PFSK-1 (cell line): ENCODE results near the gene TNFSF15.

Experiments
- POLR2AphosphoS5 ChIP-seq: IDR thresholded peaks from 2 replicates; pipeline ENCODE4 v1.6.1; 2012; ENCODE audit warnings: low read depth, mild to moderate bottlenecking, control low read depth, low read length, moderate library complexity
- TAF1 ChIP-seq: IDR thresholded peaks from 2 replicates; pipeline ENCODE4 v1.6.1; 2012; ENCODE audit warnings: low read length, control low read depth, borderline replicate concordance; ENCODE audit not compliant: insufficient read depth
- TF ChIP-seq, protein P1 (sequence below), 2 experiments: IDR thresholded peaks; 2 replicates each; pipeline versions ENCODE4 v1.6.1 to v1.8.0; 2011 to 2012; ENCODE audit warnings: low read depth in 2 of 2, low read length in 2 of 2, control low read depth in 1 of 2, inconsistent platforms in 1 of 2, mild to moderate bottlenecking in 1 of 2, moderate library complexity in 1 of 2; ENCODE audit not compliant: insufficient read depth in 1 of 2

DNA sequence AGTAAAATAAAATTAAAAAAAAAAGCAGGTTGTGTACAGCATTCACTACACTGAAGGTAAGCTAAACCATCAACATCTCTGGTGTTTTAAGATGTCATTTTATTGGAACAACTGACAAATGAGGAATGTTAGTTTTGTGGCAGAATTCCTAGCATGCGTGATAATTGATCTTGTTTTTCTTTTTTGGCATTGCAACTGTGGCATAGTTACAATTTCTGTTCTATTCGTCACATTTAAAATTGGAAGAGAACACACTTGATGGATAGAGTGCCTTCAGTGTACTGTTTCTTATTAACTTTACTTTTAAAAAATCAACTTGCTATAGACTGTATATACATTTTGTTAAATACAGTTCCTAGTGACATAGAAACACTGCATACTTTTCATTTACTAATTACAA, 43.6 kb upstream of the TNFSF15 start:
- no peak for TF ChIP-seq POLR2AphosphoS5
- no peak for TF ChIP-seq TAF1
- TF ChIP-seq, protein P1, sequence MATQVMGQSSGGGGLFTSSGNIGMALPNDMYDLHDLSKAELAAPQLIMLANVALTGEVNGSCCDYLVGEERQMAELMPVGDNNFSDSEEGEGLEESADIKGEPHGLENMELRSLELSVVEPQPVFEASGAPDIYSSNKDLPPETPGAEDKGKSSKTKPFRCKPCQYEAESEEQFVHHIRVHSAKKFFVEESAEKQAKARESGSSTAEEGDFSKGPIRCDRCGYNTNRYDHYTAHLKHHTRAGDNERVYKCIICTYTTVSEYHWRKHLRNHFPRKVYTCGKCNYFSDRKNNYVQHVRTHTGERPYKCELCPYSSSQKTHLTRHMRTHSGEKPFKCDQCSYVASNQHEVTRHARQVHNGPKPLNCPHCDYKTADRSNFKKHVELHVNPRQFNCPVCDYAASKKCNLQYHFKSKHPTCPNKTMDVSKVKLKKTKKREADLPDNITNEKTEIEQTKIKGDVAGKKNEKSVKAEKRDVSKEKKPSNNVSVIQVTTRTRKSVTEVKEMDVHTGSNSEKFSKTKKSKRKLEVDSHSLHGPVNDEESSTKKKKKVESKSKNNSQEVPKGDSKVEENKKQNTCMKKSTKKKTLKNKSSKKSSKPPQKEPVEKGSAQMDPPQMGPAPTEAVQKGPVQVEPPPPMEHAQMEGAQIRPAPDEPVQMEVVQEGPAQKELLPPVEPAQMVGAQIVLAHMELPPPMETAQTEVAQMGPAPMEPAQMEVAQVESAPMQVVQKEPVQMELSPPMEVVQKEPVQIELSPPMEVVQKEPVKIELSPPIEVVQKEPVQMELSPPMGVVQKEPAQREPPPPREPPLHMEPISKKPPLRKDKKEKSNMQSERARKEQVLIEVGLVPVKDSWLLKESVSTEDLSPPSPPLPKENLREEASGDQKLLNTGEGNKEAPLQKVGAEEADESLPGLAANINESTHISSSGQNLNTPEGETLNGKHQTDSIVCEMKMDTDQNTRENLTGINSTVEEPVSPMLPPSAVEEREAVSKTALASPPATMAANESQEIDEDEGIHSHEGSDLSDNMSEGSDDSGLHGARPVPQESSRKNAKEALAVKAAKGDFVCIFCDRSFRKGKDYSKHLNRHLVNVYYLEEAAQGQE (IDR thresholded peaks at IDR 0.05; ENCODE audit: insufficient read depth in 1 of 2, low read depth in 2 of 2, low read length in 2 of 2) = no peak
